ENCODE data around the gene FOXP1.

DNA sequence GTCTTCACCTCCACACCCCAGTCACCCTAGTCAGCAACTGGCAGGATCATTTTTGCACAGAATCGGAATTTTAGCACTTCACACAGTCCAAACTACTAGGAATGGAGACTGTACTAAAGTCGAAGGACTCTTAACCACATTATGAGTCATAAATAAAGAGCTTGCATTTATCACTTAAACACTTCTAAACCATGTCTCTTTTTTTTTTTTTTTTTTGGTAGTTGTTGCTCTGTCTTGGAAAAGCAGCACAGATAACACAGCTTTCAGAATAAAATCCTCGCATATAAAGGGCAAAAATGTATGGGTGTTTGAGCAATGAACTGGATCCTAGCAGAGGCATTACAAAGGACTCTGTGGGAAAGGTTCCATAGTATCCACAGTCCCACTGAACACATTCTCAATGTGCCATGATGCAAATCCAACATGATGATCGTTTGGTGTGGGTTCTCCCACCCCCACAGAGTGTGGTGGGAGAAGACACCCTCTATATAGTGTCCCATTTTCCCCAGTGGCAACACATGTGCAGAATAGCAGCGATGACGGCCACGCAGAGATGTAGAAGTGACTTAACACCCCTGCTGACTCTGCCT lies 47.1 kb downstream of the FOXP1 start:
- TF ChIP-seq, protein P1, sequence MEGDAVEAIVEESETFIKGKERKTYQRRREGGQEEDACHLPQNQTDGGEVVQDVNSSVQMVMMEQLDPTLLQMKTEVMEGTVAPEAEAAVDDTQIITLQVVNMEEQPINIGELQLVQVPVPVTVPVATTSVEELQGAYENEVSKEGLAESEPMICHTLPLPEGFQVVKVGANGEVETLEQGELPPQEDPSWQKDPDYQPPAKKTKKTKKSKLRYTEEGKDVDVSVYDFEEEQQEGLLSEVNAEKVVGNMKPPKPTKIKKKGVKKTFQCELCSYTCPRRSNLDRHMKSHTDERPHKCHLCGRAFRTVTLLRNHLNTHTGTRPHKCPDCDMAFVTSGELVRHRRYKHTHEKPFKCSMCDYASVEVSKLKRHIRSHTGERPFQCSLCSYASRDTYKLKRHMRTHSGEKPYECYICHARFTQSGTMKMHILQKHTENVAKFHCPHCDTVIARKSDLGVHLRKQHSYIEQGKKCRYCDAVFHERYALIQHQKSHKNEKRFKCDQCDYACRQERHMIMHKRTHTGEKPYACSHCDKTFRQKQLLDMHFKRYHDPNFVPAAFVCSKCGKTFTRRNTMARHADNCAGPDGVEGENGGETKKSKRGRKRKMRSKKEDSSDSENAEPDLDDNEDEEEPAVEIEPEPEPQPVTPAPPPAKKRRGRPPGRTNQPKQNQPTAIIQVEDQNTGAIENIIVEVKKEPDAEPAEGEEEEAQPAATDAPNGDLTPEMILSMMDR (IDR thresholded peaks at IDR 0.05; ENCODE audit: insufficient read depth, low read length, poor library complexity, severe bottlenecking) = no peak
- TF ChIP-seq EZH2phosphoT487 (conservative IDR thresholded peaks at IDR 0.05; ENCODE audit: low read length) = no peak

All from SU-DHL-6 (cell line).